ENCODE data around the gene USP5.

DNA sequence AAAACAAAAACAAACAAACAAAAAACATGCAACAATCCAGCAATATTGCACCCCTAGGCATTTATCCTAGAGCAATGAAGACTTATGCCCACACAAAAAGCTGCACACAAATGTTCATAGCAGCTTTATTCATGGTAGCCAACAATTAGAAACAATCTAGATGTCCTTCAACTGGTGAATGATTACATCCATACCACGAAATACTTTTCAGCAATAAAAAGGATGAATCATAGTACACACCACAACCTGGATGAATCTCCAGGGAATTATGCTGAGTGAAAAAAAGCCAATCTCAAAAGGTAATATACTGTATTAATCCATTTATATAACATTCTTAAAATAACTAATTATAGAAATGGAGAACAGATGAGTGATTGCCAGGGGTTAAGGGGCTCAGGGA lies 44.8 kb upstream of the USP5 start:
- TF ChIP-seq CTCF (IDR thresholded peaks at IDR 0.05; ENCODE audit: insufficient read depth, low read depth, low read length) = no peak
- no peak for TF ChIP-seq EZH2 (IDR thresholded peaks at IDR 0.05; ENCODE audit: insufficient read depth, low read length)

Measured in astrocyte (in vitro differentiated cells and primary cell).